ENCODE data around the gene CFAP77. TPM values are rescaled to one million over a fixed set of nuclear protein-coding genes. Genes with fewer than 3 reads are reported as not detected.

Gene CFAP77
- total and polyA plus RNA-seq, 2 of the 4 experiments (the other 2 are of a cell fraction): not detected

GRCh38 chr9:132426639-132427414 is 16.8 kb downstream of the CFAP77 start:
- H3K23ac ChIP-seq (ENCODE audit: low read depth, low read length): no peak overlapping the region
- no peak overlapping the region for H3K27ac ChIP-seq (ENCODE audit: insufficient read depth, low read length)
- H2BK5ac ChIP-seq (ENCODE audit: low read depth, low read length, poor library complexity, severe bottlenecking): no peak overlapping the region
- no peak overlapping the region for H2BK20ac ChIP-seq (ENCODE audit: low read depth, low read length)
- in situ Hi-C loops (cut with MboI; ENCODE audit: low sequenced_read_pairs) (no loop called here), dilution Hi-C loops (cut with HindIII; ENCODE audit: low sequenced_read_pairs, unreplicated experiment) (no loop called here), intact Hi-C loops (cut with micrococcal nuclease) (no loop called here)
- H2BK120ac ChIP-seq (ENCODE audit: low read depth, low read length): no peak overlapping the region
- ChIA-PET CTCF (no interaction called here), POLR2A (ENCODE audit: unreplicated experiment) (no interaction called here)
- TF ChIP-seq RFX5 (IDR thresholded peaks at IDR 0.05; ENCODE audit: low read depth, low read length): no peak
- no peak for TF ChIP-seq CTCF (conservative IDR thresholded peaks at IDR 0.05; ENCODE audit: low read depth, low read length)
- no peak for TF ChIP-seq MXI1 (IDR thresholded peaks at IDR 0.05; ENCODE audit: borderline replicate concordance, low read depth, low read length)
- TF ChIP-seq BHLHE40 (IDR thresholded peaks at IDR 0.05; ENCODE audit: low read depth, low read length): no peak
- TF ChIP-seq CEBPB (IDR thresholded peaks at IDR 0.05; ENCODE audit: low read depth, low read length): no peak
- TF ChIP-seq MAZ (IDR thresholded peaks at IDR 0.05; ENCODE audit: borderline replicate concordance, low read depth, low read length): no peak
- TF ChIP-seq NFE2L2 (IDR thresholded peaks at IDR 0.05; ENCODE audit: low read depth, low read length): no peak
- TF ChIP-seq MAFK (IDR thresholded peaks at IDR 0.05; ENCODE audit: low read depth, low read length): no peak
- no peak for TF ChIP-seq USF2 (IDR thresholded peaks at IDR 0.05; ENCODE audit: low read depth, low read length)
- no peak for TF ChIP-seq RAD21 (IDR thresholded peaks at IDR 0.05; ENCODE audit: low read length)
- H4K91ac ChIP-seq (ENCODE audit: insufficient read depth, low read depth, low read length): no peak overlapping the region
- no peaks in the 10 kb centered on the region for H4K20me1 ChIP-seq (ENCODE audit: insufficient read depth, low read length)
- H2AK5ac ChIP-seq (ENCODE audit: low read depth, low read length): no peak overlapping the region
- H3K18ac ChIP-seq (ENCODE audit: low read depth, low read length): no peak overlapping the region
- no peak overlapping the region for H4K5ac ChIP-seq (ENCODE audit: low read depth, low read length)
- no peaks in the 10 kb centered on the region for H3K4me1 ChIP-seq (ENCODE audit: control insufficient read depth, insufficient read depth, low read length)
- H3K79me1 ChIP-seq (ENCODE audit: low read depth in 1 of 2, low read length in 2 of 2): no peaks in the 10 kb centered on the region
- H2AK9ac ChIP-seq (replicated peaks; ENCODE audit: low read depth, low read length, poor library complexity): no peak overlapping the region
- no peak for ATAC-seq (ENCODE audit: low read depth)
- H3K56ac ChIP-seq (ENCODE audit: extremely low read depth, insufficient read depth, low read length): no peak overlapping the region
- H3K4ac ChIP-seq (ENCODE audit: low read depth, low read length): no peak overlapping the region
- no peaks in the 10 kb centered on the region for H3K36me3 ChIP-seq (ENCODE audit: control insufficient read depth, insufficient read depth, low read length)
- WGBS, 2 experiments (ENCODE audit: extremely low coverage in 2 of 2, insufficient read length in 1 of 2): 60% methylated on average over 2 of the region's 17 CpGs; no CpG with 5 or more reads in 1 of the 2 experiments
- no peak overlapping the region for H2AFZ ChIP-seq (replicated peaks; ENCODE audit: low read length, poor library complexity)
- no peak overlapping the region for H3K9ac ChIP-seq (ENCODE audit: low read depth, low read length)
- H4K8ac ChIP-seq (ENCODE audit: low read depth in 2 of 2, low read length in 2 of 2): no peak overlapping the region
- peaks cover 53% of the 10 kb centered on the region for H3K27me3 ChIP-seq (ENCODE audit: control insufficient read depth, insufficient read depth, low read length)
- 0 out of 2 replicates have a peak, but pooled peaks cover 1% of the 10 kb centered on the region for H3K9me3 ChIP-seq (ENCODE audit: control insufficient read depth, insufficient read depth, low read length)
- no TSS peak for BruUV-seq (replicated peaks)
- DNase-seq: no peak
- H3K9me1 ChIP-seq (ENCODE audit: insufficient read depth, low read length): no peaks in the 10 kb centered on the region
- H3K4me2 ChIP-seq (ENCODE audit: low read depth, low read length): no peak overlapping the region
- no peak overlapping the region for H3K14ac ChIP-seq (replicated peaks; ENCODE audit: low read depth, low read length)
- H3K4me3 ChIP-seq (ENCODE audit: insufficient read depth, low read depth, low read length): no peak overlapping the region
- no peak overlapping the region for H2BK15ac ChIP-seq (ENCODE audit: low read depth, low read length)
